HT1080 (cell line): ENCODE results near the gene BHLHE23. TPM values are rescaled to one million over a fixed set of nuclear protein-coding genes. Genes with fewer than 3 reads are reported as not detected.

Experiments used
- DNase-seq: peaks from one replicate; pipeline ENCODE4 v3.0.0-alpha.2; 2015; ENCODE audit warnings: low read depth
- polyA plus RNA-seq, 2 experiments: library from polyadenylated mRNA; depleted of rRNA; stranded (reverse); fragments of >200 nt; gene quantifications; 2 replicates each; pipeline ENCODE4 v1.2.3, GENCODE V29; 2015
- total RNA-seq: library from RNA; depleted of rRNA; stranded (reverse); fragments of >200 nt; shearing (Covaris generic); gene quantifications from 2 replicates; pipeline ENCODE4 v1.2.3, GENCODE V29; 2014; rRNA removed

Gene BHLHE23
- not detected in 2 replicates for total RNA-seq
- not detected in 2 replicates for polyA plus RNA-seq (2015; cell fraction: cytosol; rRNA removed)
- not detected in 2 replicates for polyA plus RNA-seq (2015; cell fraction: nucleus; rRNA removed)

DNA sequence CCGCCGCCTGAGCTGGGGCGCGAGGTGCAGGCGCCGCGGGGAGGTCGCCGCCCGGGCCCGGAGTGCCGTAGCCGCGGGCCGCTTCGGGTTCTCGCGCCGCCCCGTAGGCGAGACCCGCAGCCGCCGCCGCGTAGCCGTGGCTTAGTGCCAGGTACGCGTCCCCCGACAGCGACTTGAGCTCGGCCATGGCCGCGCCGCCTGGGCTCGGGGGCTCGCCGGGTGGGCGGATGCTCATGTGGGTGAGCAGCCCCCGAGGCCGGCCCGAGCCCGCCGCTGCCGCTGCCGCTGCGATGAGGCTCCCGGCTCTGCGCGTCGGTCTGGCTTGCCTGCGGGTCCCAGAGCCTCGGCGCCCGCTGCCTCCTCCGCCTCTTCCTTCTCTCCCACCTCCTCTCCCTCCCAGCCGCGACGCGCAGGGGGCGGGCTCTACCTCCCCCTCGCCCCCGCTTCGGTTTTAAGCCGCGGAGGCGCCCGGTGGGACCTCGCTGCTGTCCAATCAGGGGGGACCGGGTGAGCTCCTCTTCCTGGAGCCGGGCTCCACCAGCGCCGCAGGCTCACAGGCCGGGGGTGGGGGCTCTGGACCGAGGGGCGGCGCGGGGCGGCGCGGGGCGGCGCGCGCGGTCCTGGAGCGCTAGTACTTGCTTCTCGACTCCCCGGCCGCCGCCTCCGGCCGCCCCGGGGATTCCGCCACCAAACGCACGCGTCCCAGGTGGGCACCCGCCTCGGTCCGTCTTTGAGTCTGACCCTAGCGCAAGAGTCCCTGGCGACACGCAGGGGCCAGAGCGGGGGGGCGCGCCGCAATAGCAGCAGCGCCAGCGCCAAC lies at the start of gene BHLHE23:
Gene BHLHE23 (minus strand): TSS at position 425 of the 820 bp plus-strand sequence. CDS start 190 bp downstream, at position 235.
- DNase-seq: no peak

DNA sequence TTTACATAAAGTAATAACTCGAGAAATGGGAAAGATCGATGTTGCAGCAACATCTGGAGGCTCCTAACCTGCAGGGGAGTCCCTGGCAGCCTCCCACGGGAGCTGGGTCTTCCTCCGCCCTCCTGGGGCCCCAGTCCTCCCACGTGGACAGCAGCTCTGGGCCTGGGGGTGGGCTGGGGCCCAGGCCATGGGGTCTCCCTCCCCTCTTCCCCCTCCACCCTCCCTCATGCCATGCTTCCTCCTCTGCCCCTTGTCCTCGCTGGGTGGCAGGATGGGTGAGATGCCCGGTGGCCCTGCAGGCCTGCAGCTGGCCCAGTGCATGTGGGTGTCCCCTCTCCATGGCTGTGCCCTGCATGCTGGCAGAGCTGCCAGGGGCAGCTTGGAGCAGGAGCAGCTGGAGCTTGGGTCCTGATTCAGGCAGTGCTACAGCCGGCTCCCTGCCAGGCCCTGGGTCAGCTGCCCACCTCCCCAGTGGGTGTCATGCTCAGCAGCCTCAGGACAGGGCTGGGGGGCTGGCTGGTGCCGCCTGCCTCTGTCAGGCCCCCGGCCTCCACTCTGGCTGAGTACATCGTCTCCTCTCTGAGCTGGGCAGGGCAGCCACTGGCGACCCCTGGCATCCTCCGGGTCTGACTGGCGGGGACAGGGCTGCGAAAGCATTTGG lies 48.9 kb upstream of the BHLHE23 start:
- DNase-seq: no peak

DNA sequence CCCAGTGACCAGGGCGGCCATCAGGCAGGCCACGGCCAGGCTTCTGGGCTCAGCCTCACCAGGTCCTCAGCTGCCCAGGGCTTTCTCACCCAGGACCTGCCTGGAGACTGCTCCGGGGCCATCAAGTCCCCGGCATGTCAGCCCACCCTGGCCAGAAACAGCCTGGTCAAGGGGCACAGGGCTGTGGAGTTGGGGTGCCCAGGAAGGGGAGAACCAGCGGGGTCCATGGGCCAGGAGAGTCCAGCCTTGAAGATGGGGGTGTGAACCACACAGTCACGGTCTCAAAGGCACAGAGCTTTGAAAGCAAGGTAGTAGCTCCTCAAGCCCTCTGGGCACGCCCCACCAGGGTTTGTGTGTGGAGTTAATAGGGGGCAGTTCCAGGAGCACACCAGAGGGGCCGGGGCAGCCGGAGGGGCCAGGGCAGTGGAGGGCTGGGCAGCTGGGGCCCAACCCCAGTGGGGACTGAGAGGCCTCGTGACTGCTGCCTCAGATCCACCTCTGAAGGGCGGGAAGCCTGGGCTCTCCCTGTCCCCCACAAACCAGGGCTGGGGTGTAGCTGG lies 48.0 kb upstream of the BHLHE23 start:
- DNase-seq: no peak

DNA sequence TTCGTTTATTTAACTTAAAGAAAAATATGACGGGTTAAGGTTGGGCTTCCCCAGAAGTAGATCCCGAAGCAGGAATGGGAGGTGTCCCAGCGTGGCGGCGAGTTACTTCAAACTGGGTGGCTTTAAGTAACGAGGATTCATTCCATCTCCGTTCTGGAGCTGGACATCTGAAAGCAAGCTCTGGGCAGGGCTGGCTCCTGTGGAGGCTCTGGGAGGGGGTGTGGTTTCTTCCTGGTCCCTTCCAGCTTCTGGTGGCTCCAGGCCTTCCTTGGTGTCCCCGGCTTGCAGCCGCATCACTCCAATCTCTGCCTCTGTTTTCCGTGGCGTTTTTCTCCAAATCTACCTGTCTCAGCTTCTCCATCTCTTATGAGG lies 47.3 kb upstream of the BHLHE23 start:
- no peak for DNase-seq

DNA sequence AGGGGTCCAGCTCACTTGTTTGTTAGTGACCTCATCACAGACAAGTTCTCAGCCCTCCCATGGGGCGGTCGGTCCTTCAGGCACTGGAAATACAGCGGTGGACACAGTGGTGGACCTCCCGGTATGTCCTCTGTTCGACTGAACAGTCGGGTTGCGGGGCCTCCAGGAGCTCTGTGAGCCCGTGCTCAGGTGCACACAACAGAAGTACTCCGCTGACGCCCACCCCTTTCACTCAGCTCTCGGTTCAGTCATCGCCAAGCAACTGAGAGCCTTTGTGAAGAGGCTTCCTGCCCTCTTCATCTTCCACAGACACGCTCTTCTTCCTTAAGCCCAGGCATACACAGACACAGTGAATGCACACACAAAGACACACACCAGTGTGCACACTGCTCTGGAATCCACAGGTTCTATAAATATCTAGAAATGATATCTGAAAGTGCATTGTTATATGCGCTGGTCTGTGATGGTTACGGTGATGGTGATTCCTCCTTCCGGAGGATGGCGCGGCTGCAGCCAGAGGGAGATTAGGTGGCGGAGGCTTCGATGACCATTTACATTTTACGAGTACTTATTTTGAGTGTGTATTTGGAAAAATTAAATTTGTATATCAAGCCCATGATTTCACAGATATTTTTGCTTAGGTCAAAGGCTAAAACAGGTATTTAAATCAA lies 46.8 kb upstream of the BHLHE23 start:
- no peak for DNase-seq

DNA sequence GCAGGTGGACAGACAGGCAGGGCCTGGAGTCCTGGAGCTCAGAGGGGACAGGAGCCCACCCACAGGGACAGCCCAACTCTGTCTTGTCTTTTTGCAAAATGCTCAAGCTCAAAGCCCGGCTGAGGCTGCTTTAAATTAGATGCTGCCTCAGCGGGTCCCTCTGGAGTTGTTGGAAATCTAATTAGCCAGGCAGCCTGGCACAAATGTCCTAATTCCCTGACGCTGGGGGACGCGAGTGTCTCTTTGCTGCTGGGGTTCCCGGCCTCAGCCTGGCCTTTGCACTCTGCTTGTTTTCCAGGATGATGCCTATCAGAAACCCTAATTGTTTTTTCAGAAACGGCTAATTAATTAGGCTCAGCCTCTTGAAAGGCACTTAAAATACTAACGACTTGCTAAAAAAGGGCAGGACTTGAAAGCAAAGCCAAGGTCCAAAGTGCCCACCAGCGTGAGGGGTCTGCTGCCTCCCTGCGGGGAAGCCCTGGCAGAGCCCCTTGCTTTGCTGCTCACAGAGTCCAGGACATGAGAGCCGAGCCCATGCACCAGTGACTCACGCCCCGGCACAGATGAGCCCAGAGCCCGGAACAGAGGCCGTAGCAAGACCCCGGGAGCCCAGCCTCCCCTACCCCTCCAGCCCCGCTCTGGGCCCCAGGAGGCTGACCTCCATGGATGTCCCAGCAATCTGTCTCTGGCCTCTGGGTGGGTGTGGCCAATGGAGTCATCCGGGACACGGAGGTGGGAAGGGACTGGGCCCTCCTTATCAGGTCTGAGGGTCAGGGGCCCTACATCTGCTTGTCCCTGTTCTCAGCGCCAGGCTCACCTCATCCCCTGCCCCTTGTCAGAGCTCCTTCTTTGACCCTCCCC lies 46.0 kb upstream of the BHLHE23 start:
- no peak for DNase-seq

DNA sequence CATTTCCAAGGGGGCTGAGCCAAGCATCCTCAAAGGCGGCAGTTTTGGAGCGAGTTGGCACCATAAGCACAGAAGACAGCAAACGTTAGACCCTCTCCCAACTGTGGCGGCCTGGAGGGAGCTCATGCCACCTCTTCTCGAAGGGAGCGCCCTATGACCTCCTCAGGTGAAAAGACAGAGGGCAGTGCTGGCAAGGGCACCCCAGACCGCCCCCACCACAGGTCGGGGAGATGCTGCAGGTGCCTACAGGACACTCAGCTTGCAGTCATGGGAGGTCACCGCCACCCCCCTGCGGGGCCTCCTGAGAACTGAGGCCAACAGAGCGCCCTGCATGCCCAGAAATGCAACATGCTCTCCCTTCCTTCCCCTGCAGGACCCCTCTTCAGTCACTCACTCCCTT lies 45.1 kb upstream of the BHLHE23 start:
- DNase-seq: no peak

DNA sequence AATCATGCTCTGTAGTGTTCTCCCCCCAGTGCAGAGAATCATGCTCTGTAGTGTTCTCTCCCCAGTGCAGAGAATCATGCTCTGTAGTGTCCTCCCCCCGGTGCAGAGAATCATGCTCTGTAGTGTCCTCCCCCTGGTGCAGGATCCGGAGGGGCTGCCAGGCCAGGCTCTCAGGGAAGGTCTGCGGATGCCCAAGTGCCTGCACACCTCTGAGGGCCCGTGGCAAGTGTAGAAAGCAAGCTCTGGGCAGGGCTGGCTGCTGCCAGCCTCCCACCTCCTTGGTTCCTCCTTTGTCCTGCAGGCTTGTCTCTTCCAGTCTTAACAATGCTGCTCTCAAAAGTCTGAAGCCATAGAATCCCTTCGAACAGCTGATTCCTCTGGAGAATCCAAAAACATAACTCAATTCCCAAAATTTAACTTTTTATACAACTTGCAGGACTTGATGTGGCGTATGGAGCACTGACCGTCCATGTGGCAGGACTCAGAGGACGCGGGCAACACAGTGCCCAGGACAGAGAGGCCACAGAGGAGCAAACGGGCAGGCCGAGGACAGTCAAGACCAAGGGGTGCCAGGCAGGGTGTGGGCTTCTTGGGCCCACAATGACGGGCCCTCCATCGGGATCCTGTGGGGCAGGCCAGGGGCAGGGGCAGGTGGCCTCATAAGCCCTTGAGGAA lies 44.6 kb upstream of the BHLHE23 start:
- DNase-seq: no peak

DNA sequence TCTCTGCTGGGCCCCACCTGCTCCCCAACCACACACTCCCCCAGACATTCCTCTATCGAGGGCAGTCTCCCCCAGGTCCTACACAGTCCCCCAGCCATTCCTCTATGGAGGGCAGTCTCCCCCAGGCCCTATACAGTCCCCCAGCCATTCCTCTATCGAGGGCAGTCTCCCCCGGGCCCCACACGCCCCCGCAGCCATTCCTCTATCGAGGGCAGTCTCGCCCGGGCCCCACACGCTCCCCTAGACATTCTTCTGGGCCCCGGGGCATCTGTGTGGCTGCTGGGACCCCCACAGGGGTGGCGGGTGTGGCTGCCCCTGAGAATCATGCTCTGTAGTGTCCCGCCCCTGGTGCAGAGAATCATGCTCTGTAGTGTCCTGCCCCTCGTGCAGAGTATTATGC lies 43.6 kb upstream of the BHLHE23 start:
- no peak for DNase-seq

DNA sequence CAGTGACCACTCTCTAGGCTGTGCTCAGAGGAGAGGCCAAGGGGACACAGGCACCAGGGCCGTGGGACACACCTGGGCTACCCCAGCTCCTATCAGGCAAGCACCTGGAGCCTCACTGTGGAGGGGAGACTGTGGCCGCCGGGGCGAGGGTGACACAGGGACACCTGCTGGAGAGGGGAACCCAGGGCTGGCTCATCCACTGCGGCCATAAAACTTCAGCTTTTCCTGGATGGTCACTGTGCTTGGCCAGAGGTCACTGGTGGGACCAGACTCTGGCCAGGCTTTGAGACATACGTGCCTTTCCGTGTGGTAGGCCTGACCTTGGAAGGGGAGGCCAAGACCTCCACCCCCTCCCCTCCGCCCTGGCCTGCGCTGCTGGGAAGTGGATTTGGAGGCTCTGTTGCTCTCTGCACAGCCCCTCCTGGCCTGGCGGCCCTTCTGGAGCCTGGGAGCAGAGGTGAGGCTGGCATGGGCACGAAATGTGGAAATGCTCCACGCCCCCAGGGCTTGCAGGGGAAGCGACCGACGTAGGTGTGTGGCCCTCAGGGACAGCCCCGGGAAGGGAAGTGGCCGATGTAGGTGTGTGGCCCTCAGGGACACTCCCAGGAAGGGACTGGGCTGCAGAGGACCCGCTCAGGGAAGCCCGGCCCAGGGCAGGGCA lies 42.9 kb upstream of the BHLHE23 start:
- DNase-seq: no peak

DNA sequence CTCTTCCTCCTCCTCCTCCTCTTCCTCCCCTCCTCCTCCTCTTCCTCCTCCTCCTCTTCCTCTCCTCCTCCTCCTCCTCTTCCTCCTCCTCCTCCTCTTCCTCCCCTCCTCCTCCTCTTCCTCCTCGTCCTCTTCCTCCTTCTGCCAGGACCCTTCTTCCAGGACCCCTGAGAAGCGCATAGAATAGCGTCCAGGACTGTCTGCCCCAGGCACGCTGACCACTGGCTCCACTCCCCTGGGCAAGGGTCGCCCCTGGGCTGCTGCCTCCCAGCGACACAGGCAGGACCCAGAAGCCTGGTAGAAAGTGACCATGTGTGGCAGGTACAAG lies 42.4 kb upstream of the BHLHE23 start:
- DNase-seq: no peak

DNA sequence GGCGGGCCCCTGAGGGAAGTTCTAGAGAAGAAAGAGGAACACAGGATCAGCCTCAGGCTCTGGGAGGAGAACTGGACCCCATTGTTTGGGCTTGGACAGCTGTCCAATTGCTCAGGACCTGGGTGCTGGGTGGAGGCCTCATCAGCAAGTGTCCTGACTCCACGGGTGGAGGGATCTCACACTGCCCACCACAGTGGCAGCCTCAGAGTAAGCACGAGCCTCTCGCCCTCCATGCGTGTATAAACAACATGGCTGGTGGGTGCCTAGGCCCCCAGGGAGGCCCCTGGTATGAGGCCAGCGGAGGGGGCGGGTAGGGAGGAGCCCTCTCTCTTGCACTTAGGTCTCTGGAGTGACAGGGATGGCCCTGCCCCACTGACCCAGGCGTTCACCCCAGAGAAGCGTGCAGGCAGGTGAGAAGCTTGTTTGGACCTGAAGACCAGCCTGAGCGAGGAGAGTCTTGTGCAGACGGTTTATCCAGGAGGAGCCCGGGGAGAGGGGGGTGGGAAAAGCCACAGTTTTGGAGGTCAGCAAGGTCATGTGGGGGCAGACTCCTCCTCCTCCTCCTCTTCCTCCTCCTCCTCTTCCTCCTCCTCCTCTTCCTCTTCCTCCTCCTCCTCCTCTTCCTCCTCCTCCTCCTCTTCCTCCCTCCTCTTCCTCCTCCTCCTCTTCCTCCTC lies 41.9 kb upstream of the BHLHE23 start:
- DNase-seq: no peak

DNA sequence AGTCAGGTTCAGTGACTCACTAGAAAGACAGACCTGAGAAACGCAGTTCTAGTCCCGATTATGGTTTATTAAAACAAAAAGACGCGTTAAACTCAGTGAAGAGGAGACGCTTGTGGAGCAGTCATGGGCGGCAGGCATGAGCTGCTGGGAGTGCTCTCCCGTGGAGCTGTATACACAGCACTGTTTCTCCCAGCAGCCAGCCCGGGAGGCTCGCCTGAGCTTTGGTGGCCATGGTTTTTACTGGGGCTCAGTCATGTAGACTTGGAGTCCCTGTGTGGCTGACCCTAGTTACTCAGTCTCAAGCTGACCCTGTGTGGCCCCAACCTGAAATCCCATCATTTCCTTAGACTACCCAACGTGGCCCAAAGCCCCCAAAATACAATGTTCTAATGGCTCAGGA lies 41.2 kb upstream of the BHLHE23 start:
- DNase-seq: no peak

DNA sequence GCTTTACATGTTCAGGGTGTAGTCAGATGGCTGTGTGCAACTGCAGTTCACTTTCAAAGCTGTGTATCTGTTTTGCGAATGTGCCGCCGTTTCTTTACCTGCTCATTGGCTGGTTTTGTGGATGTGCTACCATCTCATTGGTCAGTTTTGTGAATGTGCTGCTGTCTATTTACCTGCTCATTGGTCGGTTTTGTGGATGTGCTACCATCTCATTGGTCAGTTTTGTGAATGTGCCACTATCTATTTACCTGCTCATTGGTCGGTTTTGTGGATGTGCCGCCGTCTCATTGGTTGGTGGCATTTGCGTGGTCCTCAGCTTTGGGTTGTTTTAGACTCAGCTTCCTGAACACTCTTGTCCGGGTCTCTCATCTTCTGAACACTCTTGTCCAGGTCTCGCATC lies 40.5 kb upstream of the BHLHE23 start:
- no peak for DNase-seq

DNA sequence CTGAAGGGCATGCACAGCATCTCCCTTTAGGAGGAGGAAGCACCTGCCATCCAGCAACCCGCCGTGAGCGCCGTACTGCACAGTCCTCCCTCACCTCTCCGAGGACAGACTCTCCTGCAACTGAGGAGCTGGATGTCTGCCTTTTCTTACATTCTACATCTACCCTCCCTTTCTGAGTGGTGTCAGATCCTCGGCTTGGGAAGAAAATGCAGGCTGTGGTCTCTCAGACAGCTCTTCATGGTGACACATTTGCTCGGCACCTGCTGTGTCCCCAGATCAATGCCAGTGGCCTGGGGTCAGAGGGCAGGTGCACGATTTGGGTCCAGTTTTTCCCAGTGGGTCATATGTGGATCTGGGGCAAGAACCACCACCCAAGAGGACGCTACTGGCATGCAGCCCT lies 40.1 kb upstream of the BHLHE23 start:
- DNase-seq: no peak

DNA sequence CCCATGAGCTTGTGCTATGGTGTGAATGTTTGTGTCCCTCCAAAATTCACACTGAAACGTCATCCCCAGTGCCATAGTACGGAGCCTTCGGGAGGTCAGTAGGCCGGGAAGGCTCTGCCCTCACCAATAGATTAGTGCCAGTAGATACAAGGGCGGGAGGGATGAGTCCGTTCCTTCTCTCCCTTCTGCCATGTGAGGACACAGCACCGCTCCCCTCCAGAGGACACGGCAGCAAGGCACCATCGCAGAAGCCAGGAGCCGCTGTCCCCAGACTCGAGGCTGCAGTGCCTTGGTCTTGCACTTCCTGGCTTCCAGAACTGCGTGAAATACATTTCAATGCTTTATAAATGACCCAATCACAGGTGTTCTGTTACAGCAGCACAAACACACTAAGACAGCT lies 39.2 kb upstream of the BHLHE23 start:
- no peak for DNase-seq

DNA sequence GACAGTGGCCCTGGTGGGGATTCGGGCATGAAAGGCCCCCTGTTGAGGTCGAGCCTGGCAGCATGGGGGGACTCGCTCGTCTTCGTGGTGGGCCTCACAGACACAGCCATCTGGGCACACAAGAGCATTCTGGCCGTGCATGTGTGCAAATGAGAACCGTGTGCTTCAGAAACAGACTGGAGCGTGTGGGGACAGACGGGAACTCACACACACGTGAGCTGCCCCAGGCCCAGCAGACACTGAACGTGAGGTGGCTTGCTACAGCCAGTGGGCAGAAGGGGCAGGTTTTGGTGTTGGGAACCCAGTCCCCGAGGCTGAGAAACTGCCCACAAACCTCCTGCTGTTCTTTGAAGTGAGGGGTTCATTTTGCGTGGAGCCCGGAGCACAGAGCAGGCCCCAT lies 38.6 kb upstream of the BHLHE23 start:
- no peak for DNase-seq

DNA sequence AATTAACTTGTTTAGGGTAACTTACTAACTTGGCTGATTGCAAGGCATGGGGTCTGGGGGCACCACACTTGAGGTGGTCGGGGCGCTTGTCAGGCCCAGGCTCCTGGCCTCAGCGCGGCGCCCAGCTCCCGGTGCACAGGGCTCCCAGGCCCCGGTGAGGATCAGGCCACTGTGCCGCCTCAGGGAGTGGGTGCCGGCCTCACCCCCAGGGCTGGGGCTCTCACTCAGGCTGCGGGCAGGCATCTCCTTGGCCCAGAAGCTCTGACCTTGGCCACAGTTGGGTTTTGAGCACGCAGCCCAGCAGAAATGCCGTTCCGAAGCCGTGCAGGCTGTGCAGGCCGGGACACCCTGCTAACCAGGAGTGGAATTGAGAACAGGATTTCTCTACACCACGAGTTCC lies 37.8 kb upstream of the BHLHE23 start:
- DNase-seq: no peak

DNA sequence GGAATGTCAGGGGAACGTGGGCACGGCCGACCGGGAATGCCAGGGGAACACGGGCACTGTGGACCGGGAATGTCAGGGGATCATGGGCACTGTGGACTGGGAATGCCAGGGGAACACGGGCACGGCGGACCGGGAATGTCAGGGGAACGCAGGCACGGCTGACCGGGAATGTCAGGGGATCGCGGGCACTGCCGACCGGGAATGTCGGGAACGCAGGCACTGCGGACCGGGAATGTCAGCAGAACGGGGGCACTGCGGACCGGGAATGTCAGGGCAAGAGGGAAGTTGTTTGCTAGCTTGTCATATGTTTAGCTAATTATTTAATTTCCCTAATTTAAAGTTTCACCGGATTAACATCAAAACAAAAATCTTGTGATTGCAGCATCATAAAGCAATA lies 37.4 kb upstream of the BHLHE23 start:
- no peak for DNase-seq
